Tibial nerve (tissue), 4 donors: ENCODE data around the gene CCDC63. TPM values are rescaled to one million over a fixed set of nuclear protein-coding genes. Genes with fewer than 3 reads are reported as not detected.

Experiments used
- DNase-seq, 2 donors: peaks; one replicate each; pipeline ENCODE4 v3.0.0-alpha.2; 2019; ENCODE audit warnings: low spot score in 2 of 2
- H3K27ac ChIP-seq, 4 donors: fragments of 200-600 bp; sonication (generic) in 3 of 4; one replicate each; pipeline ENCODE4 v1.5.1; 2017 to 2019; ENCODE audit warnings: mild to moderate bottlenecking in 1 of 4
- H3K27me3 ChIP-seq, 2 donors: fragments of 200-600 bp; sonication (generic) in 1 of 2; one replicate each; pipeline versions ENCODE4 v1.5.1 to v1.6.0; 2017 to 2019
- H3K36me3 ChIP-seq, 3 donors: fragments of 200-600 bp; sonication (generic); one replicate each; pipeline ENCODE4 v1.5.1; 2018 to 2019
- H3K4me1 ChIP-seq, 4 donors: fragments of 200-600 bp; sonication (generic) in 3 of 4; one replicate each; pipeline ENCODE4 v1.5.1; 2017 to 2019
- H3K4me3 ChIP-seq, 4 donors: fragments of 200-600 bp; sonication (generic) in 3 of 4; one replicate each; pipeline ENCODE4 v1.5.1; 2017 to 2019; ENCODE audit warnings: mild to moderate bottlenecking in 1 of 4, moderate library complexity in 1 of 4
- H3K9me3 ChIP-seq, 4 donors: fragments of 200-600 bp; sonication (generic) in 3 of 4; one replicate each; pipeline ENCODE4 v1.5.1; 2017 to 2019
- EP300 ChIP-seq, 2 donors: sonication (generic); formaldehyde crosslinking; IDR thresholded peaks; one replicate each; pipeline ENCODE4 v1.6.1; 2017; ENCODE audit warnings: antibody characterized with exemption in 2 of 2, mild to moderate bottlenecking in 1 of 2
- POLR2A ChIP-seq, 2 donors: fragments of 450-650 bp; IDR thresholded peaks; one replicate each; pipeline ENCODE4 v1.6.1; 2017; ENCODE audit warnings: antibody characterized with exemption in 2 of 2, mild to moderate bottlenecking in 2 of 2, moderate library complexity in 2 of 2
- WGBS, 2 donors: methylation state at CpG; one replicate each; pipeline ENCODE4 v1.1.5; 2018; 5-methylcytosine and 5-hydroxymethylcytosine counted together
- total RNA-seq, 4 donors: library from RNA; depleted of rRNA; stranded (reverse); fragments of >200 nt; gene quantifications; one replicate each; pipeline ENCODE4 v1.1.0, GENCODE V29; 2016
- TF ChIP-seq, protein P1 (sequence below), 5 experiments: fragments of 200-600 bp in 3 of 5; fragments of 450-650 bp in 2 of 5; sonication (generic) in 3 of 5; IDR thresholded peaks; one replicate each; pipeline ENCODE4 v1.5.1; 2016 to 2019; ENCODE audit warnings: antibody characterized with exemption in 5 of 5, mild to moderate bottlenecking in 3 of 5, moderate library complexity in 2 of 5

CCDC63 gene
- total RNA-seq, 4 donors from 2014 or later: not detected

DNA sequence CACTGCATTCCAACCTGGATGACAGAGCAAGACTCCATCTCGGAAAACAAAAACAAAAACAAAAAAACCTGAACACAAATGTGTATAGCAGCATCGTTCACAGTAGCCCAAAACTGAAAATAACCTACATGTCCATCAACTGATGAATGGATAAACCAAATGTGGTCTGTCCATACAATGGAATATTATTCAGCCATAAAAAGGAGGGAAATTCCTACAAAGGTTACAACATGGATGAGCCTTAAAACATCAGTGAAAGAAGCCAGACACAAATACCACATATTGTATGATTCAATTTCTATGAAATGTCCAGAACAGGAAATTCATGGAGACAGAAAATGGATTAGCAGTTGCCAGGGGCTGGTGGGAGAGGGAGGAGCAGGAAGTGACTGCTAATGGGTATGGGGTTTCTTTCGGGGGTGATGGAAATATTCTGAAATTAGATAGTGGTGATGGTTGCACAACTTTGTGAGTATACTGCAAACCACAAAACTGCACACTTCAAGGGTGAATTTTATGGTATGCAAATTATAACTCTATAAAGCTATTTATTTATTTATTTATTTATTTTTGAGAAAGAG, 69.6 kb downstream of the CCDC63 start:
- TF ChIP-seq POLR2A (IDR thresholded peaks at IDR 0.05) (no peak), EP300 (IDR thresholded peaks at IDR 0.05) (no peak)
- TF ChIP-seq, protein P1, sequence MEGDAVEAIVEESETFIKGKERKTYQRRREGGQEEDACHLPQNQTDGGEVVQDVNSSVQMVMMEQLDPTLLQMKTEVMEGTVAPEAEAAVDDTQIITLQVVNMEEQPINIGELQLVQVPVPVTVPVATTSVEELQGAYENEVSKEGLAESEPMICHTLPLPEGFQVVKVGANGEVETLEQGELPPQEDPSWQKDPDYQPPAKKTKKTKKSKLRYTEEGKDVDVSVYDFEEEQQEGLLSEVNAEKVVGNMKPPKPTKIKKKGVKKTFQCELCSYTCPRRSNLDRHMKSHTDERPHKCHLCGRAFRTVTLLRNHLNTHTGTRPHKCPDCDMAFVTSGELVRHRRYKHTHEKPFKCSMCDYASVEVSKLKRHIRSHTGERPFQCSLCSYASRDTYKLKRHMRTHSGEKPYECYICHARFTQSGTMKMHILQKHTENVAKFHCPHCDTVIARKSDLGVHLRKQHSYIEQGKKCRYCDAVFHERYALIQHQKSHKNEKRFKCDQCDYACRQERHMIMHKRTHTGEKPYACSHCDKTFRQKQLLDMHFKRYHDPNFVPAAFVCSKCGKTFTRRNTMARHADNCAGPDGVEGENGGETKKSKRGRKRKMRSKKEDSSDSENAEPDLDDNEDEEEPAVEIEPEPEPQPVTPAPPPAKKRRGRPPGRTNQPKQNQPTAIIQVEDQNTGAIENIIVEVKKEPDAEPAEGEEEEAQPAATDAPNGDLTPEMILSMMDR (IDR thresholded peaks at IDR 0.05): no peak
- 78 to 79% methylated on average over 3 of the region's 3 CpGs for WGBS, 2 donors

DNA sequence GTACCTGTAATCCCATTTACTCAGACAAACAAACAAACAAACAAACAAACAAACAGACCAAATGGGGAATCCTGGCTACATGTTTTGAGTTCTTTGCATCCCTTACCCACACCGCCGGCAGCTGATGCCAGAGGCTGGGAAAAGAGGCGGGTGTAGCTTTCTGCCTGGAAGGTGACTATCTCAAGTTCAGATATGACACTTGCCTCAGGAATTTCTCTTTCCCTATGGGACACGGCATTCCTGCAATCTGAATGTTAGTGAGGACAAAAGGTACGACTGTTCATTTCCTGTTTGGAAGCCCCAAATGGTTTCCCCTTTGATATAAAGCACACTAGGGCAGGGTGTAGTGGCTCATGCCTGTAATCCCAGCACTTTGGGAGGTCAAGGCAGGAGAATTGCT, 70.7 kb downstream of the CCDC63 start:
- Histone ChIP-seq H3K4me1 (no peaks in the 10 kb centered on the region), H3K4me3 (no peak overlapping the region), H3K27ac (no peak overlapping the region), H3K36me3 (no peaks in the 10 kb centered on the region), H3K27me3 (no peaks in the 10 kb centered on the region), H3K9me3 (no peaks in the 10 kb centered on the region)
- no peak for DNase-seq
- TF ChIP-seq EP300 (IDR thresholded peaks at IDR 0.05): no peak
- TF ChIP-seq POLR2A (IDR thresholded peaks at IDR 0.05): no peak
- TF ChIP-seq, protein P1 (IDR thresholded peaks at IDR 0.05): no peak
- WGBS, 2 donors: 51 to 61% methylated on average over 5 of the region's 5 CpGs

More for the DNA sequence above, 69.6 kb downstream of the CCDC63 start:
- H3K27me3 ChIP-seq: no peaks in the 10 kb centered on the region
- H3K9me3 ChIP-seq: no peaks in the 10 kb centered on the region
- no peak overlapping the region for H3K4me3 ChIP-seq
- H3K36me3 ChIP-seq: no peaks in the 10 kb centered on the region
- no peak for DNase-seq
- no peak overlapping the region for H3K27ac ChIP-seq
- no peaks in the 10 kb centered on the region for H3K4me1 ChIP-seq

DNA sequence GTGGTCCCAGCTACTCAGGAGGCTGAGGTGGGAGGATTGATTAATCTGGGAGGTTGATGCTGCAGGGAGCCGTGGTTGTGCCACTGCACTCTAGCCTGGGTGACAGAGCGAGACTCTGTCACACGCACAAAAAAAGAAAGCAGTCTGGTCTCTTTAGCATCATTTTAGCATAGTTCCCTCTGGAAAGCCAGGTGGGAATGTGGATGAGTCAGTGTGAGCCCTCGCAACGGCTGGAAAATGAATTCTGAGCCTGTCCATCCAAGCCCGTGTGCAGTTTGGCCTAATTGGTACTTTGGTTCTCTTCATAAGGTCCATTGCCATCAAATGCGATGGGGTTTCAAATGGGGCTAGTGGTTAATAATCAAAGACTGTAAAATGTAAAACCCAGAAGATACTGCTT, 71.2 kb downstream of the CCDC63 start:
- 80 to 83% methylated on average over 7 of the region's 7 CpGs for WGBS, 2 donors
- no peak overlapping the region for H3K27ac ChIP-seq
- DNase-seq: no peak
- H3K9me3 ChIP-seq: no peaks in the 10 kb centered on the region
- no peaks in the 10 kb centered on the region for H3K36me3 ChIP-seq
- H3K4me1 ChIP-seq: no peaks in the 10 kb centered on the region
- TF ChIP-seq, protein P1 (IDR thresholded peaks at IDR 0.05): no peak
- TF ChIP-seq EP300 (IDR thresholded peaks at IDR 0.05): no peak
- no peak for TF ChIP-seq POLR2A (IDR thresholded peaks at IDR 0.05)
- no peaks in the 10 kb centered on the region for H3K27me3 ChIP-seq
- no peak overlapping the region for H3K4me3 ChIP-seq

DNA sequence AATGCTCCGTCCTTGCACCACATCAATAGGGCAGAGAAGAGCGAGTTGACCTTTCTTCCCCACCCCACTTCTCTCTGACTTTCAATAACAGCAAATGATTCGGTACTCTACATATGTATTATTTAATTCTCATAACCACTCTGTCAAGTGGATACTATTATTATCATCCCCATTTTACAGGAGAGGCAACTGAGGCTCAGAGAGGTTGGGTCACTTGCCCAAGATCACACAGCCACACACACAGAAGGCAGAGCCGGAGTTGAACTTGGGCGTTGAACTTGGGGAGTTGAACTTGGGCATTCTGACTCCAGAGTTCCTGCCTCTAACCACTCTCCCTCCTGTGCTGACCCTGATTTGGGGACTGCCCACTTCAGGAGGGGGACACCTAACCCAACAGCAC, 72.9 kb downstream of the CCDC63 start:
- Histone ChIP-seq H3K36me3 (no peaks in the 10 kb centered on the region), H3K9me3 (no peaks in the 10 kb centered on the region), H3K27ac (no peak overlapping the region), H3K4me3 (no peak overlapping the region), H3K4me1 (no peaks in the 10 kb centered on the region), H3K27me3 (no peaks in the 10 kb centered on the region)
- no peak for DNase-seq
- TF ChIP-seq, protein P1 (IDR thresholded peaks at IDR 0.05): no peak
- TF ChIP-seq EP300 (IDR thresholded peaks at IDR 0.05): no peak
- no peak for TF ChIP-seq POLR2A (IDR thresholded peaks at IDR 0.05)
- 80 to 83% methylated on average over 5 of the region's 5 CpGs for whole genome bisulfite sequencing, 2 donors

DNA sequence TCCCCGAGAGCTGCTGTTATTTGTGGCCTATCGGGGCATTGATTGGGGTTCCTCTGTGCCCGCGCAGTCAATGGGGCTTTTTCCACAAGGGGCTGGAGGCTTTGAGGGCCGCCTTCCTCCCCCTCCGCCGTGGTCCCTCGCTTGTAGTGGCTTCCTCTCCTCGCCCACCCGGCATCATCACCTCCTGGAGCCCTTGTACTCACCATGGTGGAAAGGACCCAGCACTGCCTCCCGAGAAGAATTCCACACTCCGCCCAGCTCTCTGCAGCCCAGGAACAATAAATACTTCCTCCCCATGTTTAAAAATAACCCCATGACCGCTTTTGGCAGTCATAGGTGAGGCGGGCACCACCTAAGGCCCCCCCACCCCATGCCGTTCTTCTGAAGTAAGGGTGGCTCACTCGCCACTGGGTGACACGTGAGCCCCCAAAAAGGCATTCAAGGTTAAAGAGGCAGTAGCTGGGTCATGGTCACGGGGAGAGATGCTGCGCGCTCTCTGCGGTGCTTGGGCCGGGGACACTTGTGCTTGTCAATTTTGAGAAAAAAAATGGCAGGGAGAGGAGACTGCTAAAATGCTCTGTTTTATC, 73.6 kb downstream of the CCDC63 start, which contains the start of gene MYL2:
Gene MYL2, minus strand, starts transcription at position 256 of the 587 bp plus-strand sequence. Its CDS starts 50 bp downstream, at position 206.
- no peak within 1 kb of the TSS for H3K4me3 ChIP-seq
- H3K36me3 ChIP-seq: no peaks in the 10 kb centered on the region
- no peak for DNase-seq
- H3K4me1 ChIP-seq: no peaks in the 10 kb centered on the region
- H3K9me3 ChIP-seq: no peaks in the 10 kb centered on the region
- 69 to 74% methylated on average over 22 of the region's 22 CpGs for WGBS, 2 donors
- TF ChIP-seq POLR2A (IDR thresholded peaks at IDR 0.05) (no peak), EP300 (IDR thresholded peaks at IDR 0.05) (no peak)
- TF ChIP-seq, protein P1 (IDR thresholded peaks at IDR 0.05): no peak
- no peaks in the 10 kb centered on the region for H3K27me3 ChIP-seq
- H3K27ac ChIP-seq: no peak within 1 kb of the TSS
